ENCODE measurements around the gene C16orf74. TPM values are rescaled to one million over a fixed set of nuclear protein-coding genes. Genes with fewer than 3 reads are reported as not detected.
A peak's percentile ranks its signal among the peaks of the same experiment; 100 is the strongest.

The C16orf74 gene
- total RNA-seq, 4 donors from 2014 or later = 0.27 to 7.0 TPM; not detected in 2

DNA sequence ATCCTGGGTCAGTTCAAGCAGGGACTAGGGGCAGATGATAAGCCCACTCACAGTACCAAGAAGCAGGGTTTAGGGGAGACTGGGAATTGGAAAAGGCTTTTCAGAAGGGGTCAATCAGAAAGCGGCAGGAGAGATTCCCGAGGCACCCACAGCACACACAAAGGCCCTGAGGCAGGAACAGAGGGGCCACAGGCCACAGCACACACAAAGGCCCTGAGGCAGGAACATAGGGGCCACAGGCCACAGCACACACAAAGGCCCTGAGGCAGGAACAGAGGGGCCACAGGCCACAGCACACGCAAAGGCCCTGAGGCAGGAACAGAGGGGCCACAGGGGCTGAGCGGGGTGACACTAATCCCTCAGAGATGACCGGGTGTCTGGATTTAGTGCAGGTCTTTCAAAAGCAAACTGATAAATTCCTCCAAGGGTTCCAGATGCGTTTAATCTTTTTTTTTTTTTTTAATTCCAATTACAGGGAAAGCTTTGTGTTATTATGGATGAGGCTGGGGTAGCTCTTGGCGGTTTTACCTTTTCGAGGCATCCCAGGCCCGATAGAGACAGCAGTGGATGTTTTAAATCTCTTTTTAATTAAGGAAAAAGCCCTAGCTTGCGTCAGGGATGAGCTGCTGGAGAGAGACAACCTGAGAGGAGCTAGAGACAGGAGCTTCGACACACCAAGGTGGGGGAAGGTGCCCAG, 31.1 kb downstream of the C16orf74 start:
- no peaks in the 10 kb centered on the region for H3K9me3 ChIP-seq
- intact Hi-C loops (cut with DNase I; ENCODE audit: low total_unique reads) (loop anchor here (2.0 to 10.0 kb wide), 4 partner anchors 103 to 605 kb away; partner anchors contain the start of gene CIBAR2), in situ Hi-C loops (cut with MboI; ENCODE audit: low pct_ligation_motif_present in 1 of 4, low pct_unique_long_range_greater_than_20kb in 1 of 4, low sequenced_read_pairs in 3 of 4) (loop anchor here in 2 of 4 donors (25.0 kb wide), 2 partner anchors 307 to 432 kb away; no protein-coding TSS in a partner anchor)
- no peaks in the 10 kb centered on the region for H3K36me3 ChIP-seq
- peak overlapping the region in 1 of 4 donors; percentile 8 for H3K27ac ChIP-seq
- no peaks in the 10 kb centered on the region for H3K27me3 ChIP-seq
- no peak for TF ChIP-seq POLR2A (IDR thresholded peaks at IDR 0.05)
- TF ChIP-seq, protein P1, sequence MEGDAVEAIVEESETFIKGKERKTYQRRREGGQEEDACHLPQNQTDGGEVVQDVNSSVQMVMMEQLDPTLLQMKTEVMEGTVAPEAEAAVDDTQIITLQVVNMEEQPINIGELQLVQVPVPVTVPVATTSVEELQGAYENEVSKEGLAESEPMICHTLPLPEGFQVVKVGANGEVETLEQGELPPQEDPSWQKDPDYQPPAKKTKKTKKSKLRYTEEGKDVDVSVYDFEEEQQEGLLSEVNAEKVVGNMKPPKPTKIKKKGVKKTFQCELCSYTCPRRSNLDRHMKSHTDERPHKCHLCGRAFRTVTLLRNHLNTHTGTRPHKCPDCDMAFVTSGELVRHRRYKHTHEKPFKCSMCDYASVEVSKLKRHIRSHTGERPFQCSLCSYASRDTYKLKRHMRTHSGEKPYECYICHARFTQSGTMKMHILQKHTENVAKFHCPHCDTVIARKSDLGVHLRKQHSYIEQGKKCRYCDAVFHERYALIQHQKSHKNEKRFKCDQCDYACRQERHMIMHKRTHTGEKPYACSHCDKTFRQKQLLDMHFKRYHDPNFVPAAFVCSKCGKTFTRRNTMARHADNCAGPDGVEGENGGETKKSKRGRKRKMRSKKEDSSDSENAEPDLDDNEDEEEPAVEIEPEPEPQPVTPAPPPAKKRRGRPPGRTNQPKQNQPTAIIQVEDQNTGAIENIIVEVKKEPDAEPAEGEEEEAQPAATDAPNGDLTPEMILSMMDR (IDR thresholded peaks at IDR 0.05) = no peak
- no peak for TF ChIP-seq EP300 (IDR thresholded peaks at IDR 0.05; ENCODE audit: low read depth)
- no peak for TF ChIP-seq POLR2AphosphoS5 (IDR thresholded peaks at IDR 0.05)
- WGBS, 2 donors (ENCODE audit: low coverage in 1 of 2) = 60 to 85% methylated on average over 2 to 11 of the region's 11 CpGs
- H3K4me1 ChIP-seq = peaks cover 0 to 19% (median 3%) of the 10 kb centered on the region in 4 donors
- H3K4me3 ChIP-seq = no peak overlapping the region
- DNase-seq = no peak

DNA sequence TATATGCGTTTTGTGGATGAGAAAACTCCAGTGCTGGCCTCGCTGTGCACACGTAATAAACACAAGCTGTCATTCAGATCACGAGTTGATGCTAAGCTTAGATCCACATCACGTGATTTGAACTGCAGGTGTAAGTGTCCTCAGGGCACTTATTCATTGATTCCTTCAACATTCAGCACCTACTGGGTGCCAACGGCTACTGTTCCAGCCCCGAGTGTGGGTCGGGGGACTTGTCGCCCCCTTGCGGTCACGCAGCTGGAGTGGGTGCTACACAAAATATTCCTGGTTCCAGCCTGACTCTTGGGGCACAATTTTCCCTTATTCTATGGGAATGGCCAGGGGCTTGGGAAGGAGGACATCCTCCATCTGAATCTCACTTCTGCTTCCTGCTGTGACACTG, 32.2 kb downstream of the C16orf74 start:
- Histone ChIP-seq H3K27me3 (no peaks in the 10 kb centered on the region), H3K4me3 (no peak overlapping the region), H3K9me3 (no peaks in the 10 kb centered on the region), H3K27ac (no peak overlapping the region), H3K4me1 (peaks cover 0 to 19% (median 3%) of the 10 kb centered on the region in 4 donors), H3K36me3 (no peaks in the 10 kb centered on the region)
- in situ Hi-C loops (cut with MboI; ENCODE audit: low pct_ligation_motif_present in 1 of 4, low pct_unique_long_range_greater_than_20kb in 1 of 4, low sequenced_read_pairs in 3 of 4) = loop anchor here in 2 of 4 donors (25.0 kb wide), 2 partner anchors 306 to 431 kb away; no protein-coding TSS in a partner anchor
- TF ChIP-seq EP300 (IDR thresholded peaks at IDR 0.05; ENCODE audit: low read depth) (no peak), POLR2AphosphoS5 (IDR thresholded peaks at IDR 0.05) (no peak), POLR2A (IDR thresholded peaks at IDR 0.05) (no peak)
- TF ChIP-seq, protein P1 (IDR thresholded peaks at IDR 0.05) = peak; percentile 36 to 54 (median 46)
- WGBS, 2 donors (ENCODE audit: low coverage in 1 of 2) = 38% methylated on average over 11 of the region's 11 CpGs; no CpG with 5 or more reads in 1 of the 2 donors
- intact Hi-C loops (cut with DNase I; ENCODE audit: low total_unique reads) = loop anchor here (2.0 to 10.0 kb wide), 4 partner anchors 102 to 604 kb away; partner anchors contain the start of gene CIBAR2
- peak; percentile 28 for DNase-seq

DNA sequence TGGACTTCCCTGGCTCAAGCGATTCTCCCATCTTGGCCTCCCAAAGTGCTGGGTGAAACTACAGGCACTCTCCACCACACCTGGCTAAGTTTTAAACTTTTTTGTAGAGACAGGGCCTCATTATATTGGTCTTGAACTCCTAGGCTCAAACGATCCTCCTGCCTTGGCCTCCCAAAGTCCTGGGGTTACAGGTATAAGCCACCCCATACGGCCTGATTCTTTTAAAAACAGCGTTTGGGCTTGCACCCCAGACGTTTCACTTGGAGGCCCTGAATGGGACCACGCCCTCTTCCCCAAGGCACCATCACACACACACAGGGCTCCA, 32.8 kb downstream of the C16orf74 start:
- Histone ChIP-seq H3K27me3 (no peaks in the 10 kb centered on the region), H3K9me3 (no peaks in the 10 kb centered on the region), H3K4me1 (peaks cover 0 to 19% (median 3%) of the 10 kb centered on the region in 4 donors), H3K36me3 (no peaks in the 10 kb centered on the region), H3K27ac (no peak overlapping the region), H3K4me3 (no peak overlapping the region)
- WGBS, 2 donors (ENCODE audit: low coverage in 1 of 2) = 0 to 22% methylated on average over 1 to 6 of the region's 6 CpGs
- DNase-seq = no peak
- TF ChIP-seq POLR2AphosphoS5 (IDR thresholded peaks at IDR 0.05) (no peak), EP300 (IDR thresholded peaks at IDR 0.05; ENCODE audit: low read depth) (no peak), POLR2A (IDR thresholded peaks at IDR 0.05) (no peak)
- TF ChIP-seq, protein P1 (IDR thresholded peaks at IDR 0.05) = no peak
- in situ Hi-C loops (cut with MboI; ENCODE audit: low pct_ligation_motif_present in 1 of 4, low pct_unique_long_range_greater_than_20kb in 1 of 4, low sequenced_read_pairs in 3 of 4) = loop anchor here in 2 of 4 donors (25.0 kb wide), 2 partner anchors 306 to 431 kb away; no protein-coding TSS in a partner anchor
- intact Hi-C loops (cut with DNase I; ENCODE audit: low total_unique reads) = loop anchor here (2.0 to 10.0 kb wide), 4 partner anchors 101 to 603 kb away; partner anchors contain the start of gene CIBAR2

DNA sequence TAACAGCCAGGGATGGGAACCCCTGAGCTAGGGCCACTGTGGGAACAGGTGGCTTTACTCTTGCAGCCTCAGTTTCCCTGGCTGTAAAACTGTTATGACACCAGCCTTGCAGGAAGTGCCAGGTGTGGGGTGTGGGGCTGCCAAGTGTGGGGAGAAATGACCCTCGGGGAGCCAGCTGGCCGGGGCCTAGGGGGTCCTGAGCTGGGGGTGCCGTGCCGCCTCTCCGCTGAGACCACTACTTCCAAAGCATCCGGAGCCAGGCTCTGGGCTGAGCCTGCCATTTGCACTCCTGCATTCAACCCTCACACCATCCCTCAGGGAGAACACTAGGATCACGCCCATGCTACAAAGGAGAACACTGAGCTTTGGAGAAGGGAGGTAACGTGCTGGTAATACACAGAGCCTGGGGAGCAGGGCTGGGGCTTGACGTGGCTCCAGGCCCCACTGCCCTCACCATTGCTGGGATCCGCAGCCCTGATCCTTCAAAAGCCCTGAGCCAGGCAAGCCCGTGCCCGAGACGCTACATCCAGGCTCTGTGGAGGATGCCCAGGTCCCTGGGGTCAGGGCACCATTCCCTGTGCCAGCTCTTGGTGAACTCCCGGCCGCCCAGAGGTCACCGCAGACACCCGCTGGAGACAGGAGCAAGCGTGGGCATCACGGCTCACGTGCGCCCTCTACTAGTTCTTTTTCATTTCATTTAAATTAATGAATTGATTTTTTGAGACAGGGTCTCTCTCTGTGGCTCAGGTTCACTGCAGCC, 33.3 kb downstream of the C16orf74 start:
- TF ChIP-seq POLR2AphosphoS5 (IDR thresholded peaks at IDR 0.05) = no peak
- TF ChIP-seq, protein P1 (IDR thresholded peaks at IDR 0.05) = peak; percentile 80 to 86 (median 82)
- peak; percentile 72 for DNase-seq
- in situ Hi-C loops (cut with MboI; ENCODE audit: low pct_ligation_motif_present in 1 of 4, low pct_unique_long_range_greater_than_20kb in 1 of 4, low sequenced_read_pairs in 3 of 4) (loop anchor here in 2 of 4 donors (25.0 kb wide), 2 partner anchors 305 to 430 kb away; no protein-coding TSS in a partner anchor), intact Hi-C loops (cut with DNase I; ENCODE audit: low total_unique reads) (loop anchor here (2.0 to 10.0 kb wide), 4 partner anchors 101 to 603 kb away; partner anchors contain the start of gene CIBAR2)
- WGBS, 2 donors (ENCODE audit: low coverage in 1 of 2) = 41% methylated on average over 21 of the region's 21 CpGs; no CpG with 5 or more reads in 1 of the 2 donors
- H3K36me3 ChIP-seq = no peaks in the 10 kb centered on the region
- H3K27me3 ChIP-seq = no peaks in the 10 kb centered on the region
- no peak overlapping the region for H3K4me3 ChIP-seq
- no peak overlapping the region for H3K27ac ChIP-seq
- no peaks in the 10 kb centered on the region for H3K9me3 ChIP-seq
- peaks cover 0 to 19% (median 3%) of the 10 kb centered on the region in 4 donors for H3K4me1 ChIP-seq

Measured in transverse colon (tissue), 4 donors.